ENCODE measurements around the gene NTN5. TPM values are rescaled to one million over a fixed set of nuclear protein-coding genes. Genes with fewer than 3 reads are reported as not detected.
A peak's percentile ranks its signal among the peaks of the same experiment; 100 is the strongest.

Gene NTN5
- total and polyA plus RNA-seq, 9 of the 15 experiments (the other 6 are each of a cell fraction or from before 2014, with no cell fraction given), result not detected

GRCh38 chr19:48713864-48714755 is 41.3 kb upstream of the NTN5 start (continued):
- no peak for TF ChIP-seq MLLT1 (IDR thresholded peaks at IDR 0.05)
- no peak for TF ChIP-seq RERE (CRISPR knock-in tag; IDR thresholded peaks at IDR 0.05; ENCODE audit: borderline replicate concordance)
- no peak for TF ChIP-seq YY1 (IDR thresholded peaks at IDR 0.05; ENCODE audit: borderline replicate concordance in 1 of 3, control insufficient read depth in 1 of 3, extremely low read depth in 1 of 3, insufficient read depth in 3 of 3, insufficient read length in 1 of 3, insufficient replicate concordance in 2 of 3, low read depth in 1 of 3, low read length in 2 of 3)
- TF ChIP-seq MAX (CRISPR knock-in tag; IDR thresholded peaks at IDR 0.05), result peak; percentile 45
- TF ChIP-seq ZNF511 (CRISPR knock-in tag; IDR thresholded peaks at IDR 0.05), result no peak
- no peak for TF ChIP-seq MTA2 (IDR thresholded peaks at IDR 0.05; ENCODE audit: low read depth)
- TF ChIP-seq ESRRA (IDR thresholded peaks at IDR 0.05; ENCODE audit: borderline replicate concordance, low read depth), result no peak
- no peak for TF ChIP-seq TRIM25 (IDR thresholded peaks at IDR 0.05; ENCODE audit: borderline replicate concordance)
- no peak for TF ChIP-seq BACH1 (tag; IDR thresholded peaks at IDR 0.05)
- no peak for TF ChIP-seq BCL6 (CRISPR knock-in tag; IDR thresholded peaks at IDR 0.05)
- no peak for TF ChIP-seq DACH1 (IDR thresholded peaks at IDR 0.05; ENCODE audit: partially characterized antibody)
- TF ChIP-seq HOMEZ (CRISPR knock-in tag; IDR thresholded peaks at IDR 0.05), result no peak
- peak; percentile 64; the same call in 1 of the 2 replicates for TF ChIP-seq GATAD2A (IDR thresholded peaks at IDR 0.05)
- TF ChIP-seq RB1 (IDR thresholded peaks at IDR 0.05; ENCODE audit: low read depth), result peak; percentile 78
